A673 (cell line): ENCODE data around the gene UBXN10. TPM values are rescaled to one million over a fixed set of nuclear protein-coding genes. Genes with fewer than 3 reads are reported as not detected.
"Not testable (repeated sequence)": the region's sequence is repeated elsewhere in the genome, so short reads cannot be mapped to it uniquely, and the experiment has no call there.

Source experiments
- BruUV-seq: library from RNA; stranded (reverse); fragments of 400-500 nt; replicated peaks from 2 replicates; lab custom pipeline; 2021; lab: Mats Ljungman, UMichigan
- CTCF ChIA-PET: fragments of 300-600 bp; sonication (Branson Sonifier 250); formaldehyde crosslinking; loops from one replicate; lab custom pipeline; 2022; ENCODE audit warnings: antibody characterized with exemption; lab: Charles Lee
- POLR2A ChIA-PET: fragments of 300-600 bp; sonication (Branson Sonifier 250); formaldehyde crosslinking; loops from one replicate; lab custom pipeline; 2022; ENCODE audit warnings: antibody characterized with exemption; ENCODE audit not compliant: low non-redundant PET; lab: Charles Lee
- DNase-seq: peaks from one replicate; pipeline ENCODE4 v3.0.0-alpha.2; 2015; ENCODE audit warnings: low spot score
- H3K27ac ChIP-seq: fragments of 200-600 bp; sonication (generic); 2 replicates; pipeline ENCODE4 v1.5.1; 2016; ENCODE audit warnings: mixed run types, low read depth, mild to moderate bottlenecking, mixed read lengths, antibody characterized with exemption, low read length; ENCODE audit not compliant: poor library complexity, severe bottlenecking
- H3K27me3 ChIP-seq: fragments of 200-600 bp; sonication (generic); replicated peaks from 2 replicates; pipeline ENCODE4 v1.6.1; 2017; ENCODE audit warnings: mixed run types, low read depth, mild to moderate bottlenecking, mixed read lengths, antibody characterized with exemption, low read length; ENCODE audit not compliant: insufficient read depth, poor library complexity
- H3K36me3 ChIP-seq: fragments of 200-600 bp; sonication (generic); 2 replicates; pipeline ENCODE4 v1.6.1; 2016; ENCODE audit warnings: mixed run types, mild to moderate bottlenecking, mixed read lengths, antibody characterized with exemption, low read length; ENCODE audit not compliant: insufficient read depth, poor library complexity, severe bottlenecking
- H3K4me1 ChIP-seq: fragments of 200-600 bp; sonication (generic); 2 replicates; pipeline ENCODE4 v1.6.1; 2017; ENCODE audit warnings: mixed run types, mild to moderate bottlenecking, mixed read lengths, antibody characterized with exemption, low read length; ENCODE audit not compliant: insufficient read depth, poor library complexity, severe bottlenecking
- H3K4me3 ChIP-seq: fragments of 200-600 bp; sonication (generic); 2 replicates; pipeline ENCODE4 v1.5.1; 2016; ENCODE audit warnings: low read depth, mixed run types, mild to moderate bottlenecking, mixed read lengths, low read length; ENCODE audit not compliant: poor library complexity, severe bottlenecking
- H3K9me3 ChIP-seq: fragments of 200-600 bp; sonication (generic); 2 replicates; pipeline ENCODE4 v1.6.1; 2016; ENCODE audit warnings: mixed run types, low read depth, mild to moderate bottlenecking, mixed read lengths, antibody characterized with exemption, low read length; ENCODE audit not compliant: poor library complexity, severe bottlenecking
- CTCF ChIP-seq: fragments of 300-800, 200-600 bp; sonication (generic); conservative IDR thresholded peaks from 2 replicates; pipeline ENCODE4 v1.5.1; 2017; ENCODE audit warnings: low read depth, mild to moderate bottlenecking, antibody characterized with exemption, low read length, moderate library complexity, mixed read lengths
- EZH2 ChIP-seq: fragments of 200-600 bp; sonication (generic); IDR thresholded peaks from 2 replicates; pipeline ENCODE4 v1.6.1; 2017; ENCODE audit warnings: borderline replicate concordance, low read depth, mild to moderate bottlenecking, mixed read lengths, antibody characterized with exemption, low read length; ENCODE audit not compliant: poor library complexity, severe bottlenecking
- intact Hi-C: fragments of 100-400 bp; cut with micrococcal nuclease; formaldehyde crosslinking; loops from one replicate; pipeline ENCODE4 v1.10.0; 2022; ENCODE audit not compliant: unreplicated experiment
- total RNA-seq: library from RNA; stranded (reverse); gene quantifications from 2 replicates; pipeline ENCODE4 v1.2.3, GENCODE V29; 2021

Gene UBXN10
- total RNA-seq, 1 experiment from 2014 or later = not detected

GRCh38 chr1:20229171-20229570 lies 43.3 kb downstream of the UBXN10 start:
- POLR2A ChIA-PET = no interaction called here

GRCh38 chr1:20232564-20232963 lies 46.7 kb downstream of the UBXN10 start:
- intact Hi-C loops, H3K4me1 ChIP-seq, POLR2A ChIA-PET, H3K9me3 ChIP-seq, DNase-seq, H3K36me3 ChIP-seq, H3K27ac ChIP-seq, BruUV-seq, CTCF ChIA-PET, H3K4me3 ChIP-seq: not testable (repeated sequence)
- peaks cover 71% of the 10 kb centered on the region for H3K27me3 ChIP-seq

More at GRCh38 chr1:20229171-20229570, 43.3 kb downstream of the UBXN10 start:
- TF ChIP-seq CTCF = no peak
- Histone ChIP-seq H3K4me3 (no peak overlapping the region), H3K9me3 (no peaks in the 10 kb centered on the region), H3K27ac (no peak overlapping the region), H3K4me1 (no peaks in the 10 kb centered on the region), H3K27me3 (peaks cover 75% of the 10 kb centered on the region), H3K36me3 (no peaks in the 10 kb centered on the region)
- no peak for DNase-seq
- no TSS peak for BruUV-seq
- CTCF ChIA-PET = no interaction called here
- intact Hi-C loops = no loop called here

- no peaks in the 10 kb centered on the region for H3K9me3 ChIP-seq
- DNase-seq = peak; percentile 40
- no peaks in the 10 kb centered on the region for H3K4me1 ChIP-seq
- no TSS peak for BruUV-seq
- H3K36me3 ChIP-seq = no peaks in the 10 kb centered on the region
- intact Hi-C loops = no loop called here
- H3K27ac ChIP-seq = no peak overlapping the region
- peaks cover 66% of the 10 kb centered on the region for H3K27me3 ChIP-seq
- H3K4me3 ChIP-seq = no peak overlapping the region
- ChIA-PET CTCF (interaction anchor here (0.6 kb wide), 1 partner anchor 32 kb away, joined by 3 read pairs; no protein-coding TSS in a partner anchor), POLR2A (no interaction called here)
- TF ChIP-seq EZH2 (no peak), CTCF (peak; percentile 57)
Measured at GRCh38 chr1:20233394-20233793, 47.5 kb downstream of the UBXN10 start.

- DNase-seq = no peak
- Histone ChIP-seq H3K9me3 (no peaks in the 10 kb centered on the region), H3K27me3 (peaks cover 61% of the 10 kb centered on the region), H3K36me3 (no peaks in the 10 kb centered on the region), H3K4me1 (no peaks in the 10 kb centered on the region), H3K27ac (no peak overlapping the region), H3K4me3 (no peak overlapping the region)
- ChIA-PET CTCF (no interaction called here), POLR2A (no interaction called here)
- TF ChIP-seq CTCF (no peak), EZH2 (peak; percentile 56)
- no TSS peak for BruUV-seq
- intact Hi-C loops = no loop called here
Measured at GRCh38 chr1:20233866-20234265, 48.0 kb downstream of the UBXN10 start.
